ENCODE data around the gene PDE7B.
A peak's percentile ranks its signal among the peaks of the same experiment; 100 is the strongest.

Gene PDE7B

GRCh38 chr6:135890876-135891275 lies 39.4 kb downstream of the PDE7B start:
- DNase-seq (ENCODE audit: low spot score) = no peak

- no peak for DNase-seq (ENCODE audit: low spot score)
These were observed 40.2 kb downstream of the PDE7B start for GRCh38 chr6:135891710-135892109.

- no peak for DNase-seq (ENCODE audit: low spot score)
These were observed 43.9 kb downstream of the PDE7B start for GRCh38 chr6:135895231-135895911.

- DNase-seq (ENCODE audit: low spot score) = no peak
These were observed 45.6 kb downstream of the PDE7B start for GRCh38 chr6:135897087-135897486.

GRCh38 chr6:135901774-135902524 lies 50.4 kb downstream of the PDE7B start:
- DNase-seq (ENCODE audit: low spot score) = no peak

GRCh38 chr6:135902756-135903331 lies 51.3 kb downstream of the PDE7B start:
- DNase-seq (ENCODE audit: low spot score) = no peak

GRCh38 chr6:135904666-135905065 lies 53.2 kb downstream of the PDE7B start:
- no peak for DNase-seq (ENCODE audit: low spot score)

- no peak for DNase-seq (ENCODE audit: low spot score)
These were observed 54.3 kb downstream of the PDE7B start for GRCh38 chr6:135905604-135906300.

- no peak for DNase-seq (ENCODE audit: low spot score)
These were observed 55.0 kb downstream of the PDE7B start for GRCh38 chr6:135906542-135906941.

- DNase-seq (ENCODE audit: low spot score) = no peak
These were observed 55.5 kb downstream of the PDE7B start for GRCh38 chr6:135906972-135907465.

- peak; percentile 64 for DNase-seq (ENCODE audit: low spot score)
These were observed 58.4 kb downstream of the PDE7B start for GRCh38 chr6:135909737-135910387.

GRCh38 chr6:135910790-135911618 lies 59.5 kb downstream of the PDE7B start:
- DNase-seq (ENCODE audit: low spot score) = no peak

- DNase-seq (ENCODE audit: low spot score) = no peak
These were observed 62.3 kb downstream of the PDE7B start for GRCh38 chr6:135913785-135914184.

- no peak for DNase-seq (ENCODE audit: low spot score)
These were observed 67.5 kb downstream of the PDE7B start for GRCh38 chr6:135919026-135919425.

- no peak for DNase-seq (ENCODE audit: low spot score)
These were observed 69.2 kb downstream of the PDE7B start for GRCh38 chr6:135920689-135921088.

- DNase-seq (ENCODE audit: low spot score) = no peak
These were observed 69.7 kb downstream of the PDE7B start for GRCh38 chr6:135921188-135921587.

GRCh38 chr6:135922174-135922573 lies 70.7 kb downstream of the PDE7B start:
- peak; percentile 21 for DNase-seq (ENCODE audit: low spot score)

GRCh38 chr6:135922746-135923145 lies 71.2 kb downstream of the PDE7B start:
- DNase-seq (ENCODE audit: low spot score) = no peak

GRCh38 chr6:135932651-135933050 lies 81.2 kb downstream of the PDE7B start:
- DNase-seq (ENCODE audit: low spot score) = no peak

GRCh38 chr6:135935941-135936601 lies 84.6 kb downstream of the PDE7B start:
- DNase-seq (ENCODE audit: low spot score) = no peak

Data from SW480 (cell line).